ENCODE measurements around the gene CDK5RAP2. TPM values are rescaled to one million over a fixed set of nuclear protein-coding genes. Genes with fewer than 3 reads are reported as not detected.

Gene CDK5RAP2
- total RNA-seq, 3 donors from 2014 or later (not counting 1 experiment from before 2014, with no cell fraction given): 81.5 to 95.7 (median 82.4) TPM

- no peak overlapping the region for H3K27ac ChIP-seq (ENCODE audit: low read length)
- H3K4me1 Mint-ChIP-seq: peaks cover 18 to 21% of the 10 kb centered on the region in 2 donors
- H3K27me3 ChIP-seq (ENCODE audit: control insufficient read depth, insufficient read depth, low read length): no peaks in the 10 kb centered on the region
- TF ChIP-seq CTCF (IDR thresholded peaks at IDR 0.05): no peak
- ATAC-seq (no peak), DNase-seq (no peak)
- intact Hi-C loops (cut with micrococcal nuclease): no loop called here
- H3K27ac Mint-ChIP-seq: no peak overlapping the region
- H3K36me3 ChIP-seq (ENCODE audit: control insufficient read depth, insufficient read depth, low read length): peaks cover 55% of the 10 kb centered on the region
- H3K4me1 ChIP-seq (ENCODE audit: control insufficient read depth, insufficient read depth, low read length): peaks cover 5% of the 10 kb centered on the region
- H3K4me3 Mint-ChIP-seq: no peak overlapping the region
- peaks cover 29% of the 10 kb centered on the region for H3K36me3 Mint-ChIP-seq
- H3K27me3 Mint-ChIP-seq (ENCODE audit: low read depth in 2 of 2): no peaks in the 10 kb centered on the region
- 100% methylated on average over 2 of the region's 2 CpGs for WGBS (ENCODE audit: insufficient coverage)
- no peaks in the 10 kb centered on the region for H3K9me3 Mint-ChIP-seq
- no peak overlapping the region for H3K4me3 ChIP-seq (ENCODE audit: low read length)
- no peaks in the 10 kb centered on the region for H3K9me3 ChIP-seq (ENCODE audit: control insufficient read depth, insufficient read depth, low read length)
Observed at GRCh38 chr9:120443489-120443888, 136.5 kb downstream of the CDK5RAP2 start.

GRCh38 chr9:120442308-120442995 lies 137.5 kb downstream of the CDK5RAP2 start:
- 97% methylated on average over 5 of the region's 6 CpGs for WGBS (ENCODE audit: insufficient coverage)
- no peaks in the 10 kb centered on the region for H3K27me3 Mint-ChIP-seq (ENCODE audit: low read depth in 2 of 2)
- Histone ChIP-seq H3K27ac (ENCODE audit: low read length) (no peak overlapping the region), H3K36me3 (ENCODE audit: control insufficient read depth, insufficient read depth, low read length) (peaks cover 52% of the 10 kb centered on the region), H3K27me3 (ENCODE audit: control insufficient read depth, insufficient read depth, low read length) (no peaks in the 10 kb centered on the region), H3K4me3 (ENCODE audit: low read length) (no peak overlapping the region), H3K9me3 (ENCODE audit: control insufficient read depth, insufficient read depth, low read length) (no peaks in the 10 kb centered on the region), H3K4me1 (ENCODE audit: control insufficient read depth, insufficient read depth, low read length) (peaks cover 7% of the 10 kb centered on the region)
- DNase-seq (no peak), ATAC-seq (no peak)
- intact Hi-C loops (cut with micrococcal nuclease): no loop called here
- peaks cover 23 to 32% of the 10 kb centered on the region in 2 donors for H3K4me1 Mint-ChIP-seq
- H3K9me3 Mint-ChIP-seq: no peaks in the 10 kb centered on the region
- no peak overlapping the region for H3K27ac Mint-ChIP-seq
- H3K36me3 Mint-ChIP-seq: peaks cover 29% of the 10 kb centered on the region
- H3K4me3 Mint-ChIP-seq: no peak overlapping the region
- TF ChIP-seq CTCF (IDR thresholded peaks at IDR 0.05): no peak

- intact Hi-C loops (cut with micrococcal nuclease): no loop called here
- H3K36me3 ChIP-seq (ENCODE audit: control insufficient read depth, insufficient read depth, low read length): peaks cover 45% of the 10 kb centered on the region
- H3K4me1 Mint-ChIP-seq: peaks cover 30 to 35% of the 10 kb centered on the region in 2 donors
- TF ChIP-seq CTCF (IDR thresholded peaks at IDR 0.05): no peak
- H3K27me3 ChIP-seq (ENCODE audit: control insufficient read depth, insufficient read depth, low read length): no peaks in the 10 kb centered on the region
- DNase-seq: no peak
- H3K4me3 Mint-ChIP-seq: no peak overlapping the region
- 94% methylated on average over 9 of the region's 9 CpGs for WGBS (ENCODE audit: insufficient coverage)
- H3K27ac Mint-ChIP-seq: no peak overlapping the region
- H3K4me3 ChIP-seq (ENCODE audit: low read length): no peak overlapping the region
- H3K9me3 ChIP-seq (ENCODE audit: control insufficient read depth, insufficient read depth, low read length): no peaks in the 10 kb centered on the region
- peaks cover 29% of the 10 kb centered on the region for H3K36me3 Mint-ChIP-seq
- no peak overlapping the region for H3K27ac ChIP-seq (ENCODE audit: low read length)
- H3K9me3 Mint-ChIP-seq: no peaks in the 10 kb centered on the region
- no peak for ATAC-seq
- H3K27me3 Mint-ChIP-seq (ENCODE audit: low read depth in 2 of 2): no peaks in the 10 kb centered on the region
- H3K4me1 ChIP-seq (ENCODE audit: control insufficient read depth, insufficient read depth, low read length): peaks cover 14% of the 10 kb centered on the region
Observed at GRCh38 chr9:120441426-120442307, 138.3 kb downstream of the CDK5RAP2 start.
